ENCODE measurements around the gene C6orf47.

DNA sequence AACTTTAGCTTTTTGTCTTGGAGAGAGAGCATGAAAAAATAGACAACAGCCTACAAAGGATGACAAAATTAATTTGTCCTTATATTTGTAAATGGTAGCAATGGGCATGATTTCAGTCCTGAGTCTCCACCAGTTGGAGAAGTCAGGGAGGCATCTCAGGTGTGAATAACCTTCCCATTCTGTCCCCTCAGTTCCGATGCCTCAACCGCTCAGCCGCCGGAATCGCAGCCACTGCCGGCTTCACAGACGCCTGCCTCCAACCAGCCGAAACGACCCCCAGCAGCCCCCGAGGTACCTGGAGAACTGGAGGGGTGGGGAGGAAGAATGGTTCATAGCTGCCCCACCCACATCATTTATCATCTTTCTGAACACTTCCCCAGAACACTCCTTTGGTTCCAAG, 36.5 kb downstream of the C6orf47 start:
- no peak for TF ChIP-seq EZH2 (IDR thresholded peaks at IDR 0.05; ENCODE audit: low read depth)
- TF ChIP-seq, protein P1, sequence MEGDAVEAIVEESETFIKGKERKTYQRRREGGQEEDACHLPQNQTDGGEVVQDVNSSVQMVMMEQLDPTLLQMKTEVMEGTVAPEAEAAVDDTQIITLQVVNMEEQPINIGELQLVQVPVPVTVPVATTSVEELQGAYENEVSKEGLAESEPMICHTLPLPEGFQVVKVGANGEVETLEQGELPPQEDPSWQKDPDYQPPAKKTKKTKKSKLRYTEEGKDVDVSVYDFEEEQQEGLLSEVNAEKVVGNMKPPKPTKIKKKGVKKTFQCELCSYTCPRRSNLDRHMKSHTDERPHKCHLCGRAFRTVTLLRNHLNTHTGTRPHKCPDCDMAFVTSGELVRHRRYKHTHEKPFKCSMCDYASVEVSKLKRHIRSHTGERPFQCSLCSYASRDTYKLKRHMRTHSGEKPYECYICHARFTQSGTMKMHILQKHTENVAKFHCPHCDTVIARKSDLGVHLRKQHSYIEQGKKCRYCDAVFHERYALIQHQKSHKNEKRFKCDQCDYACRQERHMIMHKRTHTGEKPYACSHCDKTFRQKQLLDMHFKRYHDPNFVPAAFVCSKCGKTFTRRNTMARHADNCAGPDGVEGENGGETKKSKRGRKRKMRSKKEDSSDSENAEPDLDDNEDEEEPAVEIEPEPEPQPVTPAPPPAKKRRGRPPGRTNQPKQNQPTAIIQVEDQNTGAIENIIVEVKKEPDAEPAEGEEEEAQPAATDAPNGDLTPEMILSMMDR (conservative IDR thresholded peaks at IDR 0.05), result no peak
